ENCODE measurements around the gene SH3D21.
A peak's percentile ranks its signal among the peaks of the same experiment; 100 is the strongest.

The SH3D21 gene

GRCh38 chr1:36303650-36304360, 2.4 kb upstream of the SH3D21 start:
- DNase-seq (ENCODE audit: low read depth), result no peak

GRCh38 chr1:36304521-36304920, 1.6 kb upstream of the SH3D21 start:
- no peak for DNase-seq (ENCODE audit: low read depth)

GRCh38 chr1:36304970-36305914, 926 bp upstream of the SH3D21 start:
- DNase-seq (ENCODE audit: low read depth), result no peak

GRCh38 chr1:36305915-36306209, 306 bp upstream of the SH3D21 start:
- DNase-seq (ENCODE audit: low read depth), result peak; percentile 17

GRCh38 chr1:36306902-36307456, 811 bp downstream of the SH3D21 start:
- DNase-seq (ENCODE audit: low read depth), result peak; percentile 97

- DNase-seq (ENCODE audit: low read depth), result no peak
Measured at GRCh38 chr1:36307601-36308330, 1.6 kb downstream of the SH3D21 start.

- no peak for DNase-seq (ENCODE audit: low read depth)
Measured at GRCh38 chr1:36309397-36309796, 3.2 kb downstream of the SH3D21 start.

GRCh38 chr1:36320291-36320761, 14.2 kb downstream of the SH3D21 start:
- no peak for DNase-seq (ENCODE audit: low read depth)

GRCh38 chr1:36320767-36321118, 14.6 kb downstream of the SH3D21 start:
- no peak for DNase-seq (ENCODE audit: low read depth)

- DNase-seq (ENCODE audit: low read depth), result peak; percentile 73
Measured at GRCh38 chr1:36321119-36321951, 15.2 kb downstream of the SH3D21 start.

GRCh38 chr1:36322041-36322785, 16.0 kb downstream of the SH3D21 start:
- DNase-seq (ENCODE audit: low read depth), result peak; percentile 61

GRCh38 chr1:36322786-36323635, 16.8 kb downstream of the SH3D21 start:
- peak; percentile 81 for DNase-seq (ENCODE audit: low read depth)

GRCh38 chr1:36323636-36324352, 17.6 kb downstream of the SH3D21 start, which contains the start of gene EVA1B:
TSS of gene EVA1B (minus strand) at chr1:36323645. CDS start at chr1:36323037, 608 bp downstream.
- DNase-seq (ENCODE audit: low read depth), result peak; percentile 85

GRCh38 chr1:36324353-36324703, 18.2 kb downstream of the SH3D21 start:
- no peak for DNase-seq (ENCODE audit: low read depth)

- no peak for DNase-seq (ENCODE audit: low read depth)
Measured at GRCh38 chr1:36326499-36326898, 20.3 kb downstream of the SH3D21 start.

GRCh38 chr1:36327421-36328087, 21.4 kb downstream of the SH3D21 start:
- peak; percentile 73 for DNase-seq (ENCODE audit: low read depth)

GRCh38 chr1:36328088-36328480, 21.9 kb downstream of the SH3D21 start:
- DNase-seq (ENCODE audit: low read depth), result no peak

GRCh38 chr1:36328713-36329112, 22.5 kb downstream of the SH3D21 start:
- no peak for DNase-seq (ENCODE audit: low read depth)
